NCI-H524 treated with DMSO at 0.1 percent for 48 hours (cell line): ENCODE results near the gene ITGA2.
"Not testable (repeated sequence)": the region's sequence is repeated elsewhere in the genome, so short reads cannot be mapped to it uniquely, and the experiment has no call there.

ENCODE experiments used
- DNase-seq: peaks from one replicate; lab custom pipeline; 2025; lab: John Stamatoyannopoulos, UW

ITGA2 gene

GRCh38 chr5:52989025-52989780, at the start of gene ITGA2:
Gene ITGA2, plus strand, starts transcription at chr5:52989352. Its CDS starts 117 bp downstream, at chr5:52989469.
- peak; percentile 27 for DNase-seq

GRCh38 chr5:52943285-52943684, 45.9 kb upstream of the ITGA2 start:
- DNase-seq: no peak

GRCh38 chr5:52943808-52944207, 45.3 kb upstream of the ITGA2 start:
- no peak for DNase-seq

- DNase-seq: no peak
Measured at GRCh38 chr5:52945040-52945439, 44.1 kb upstream of the ITGA2 start.

- DNase-seq: no peak
Measured at GRCh38 chr5:52947208-52947607, 41.9 kb upstream of the ITGA2 start.

- DNase-seq: no peak
Measured at GRCh38 chr5:52947851-52948250, 41.3 kb upstream of the ITGA2 start.

- DNase-seq: no peak
Measured at GRCh38 chr5:52948418-52949076, 40.6 kb upstream of the ITGA2 start.

GRCh38 chr5:52950686-52951085, 38.5 kb upstream of the ITGA2 start:
- no peak for DNase-seq

- DNase-seq: no peak
Measured at GRCh38 chr5:52952483-52952882, 36.7 kb upstream of the ITGA2 start.

GRCh38 chr5:52956014-52956413, 33.1 kb upstream of the ITGA2 start:
- no peak for DNase-seq

GRCh38 chr5:52956915-52957747, 32.0 kb upstream of the ITGA2 start:
- no peak for DNase-seq

GRCh38 chr5:52961274-52961681, 27.9 kb upstream of the ITGA2 start:
- DNase-seq: no peak

- DNase-seq: no peak
Measured at GRCh38 chr5:52963636-52964035, 25.5 kb upstream of the ITGA2 start.

GRCh38 chr5:52964138-52964537, 25.0 kb upstream of the ITGA2 start:
- DNase-seq: no peak

GRCh38 chr5:52976157-52976556, 13.0 kb upstream of the ITGA2 start:
- not testable (repeated sequence) for DNase-seq

- no peak for DNase-seq
Measured at GRCh38 chr5:52977264-52977897, 11.8 kb upstream of the ITGA2 start.

GRCh38 chr5:52981507-52981906, 7.6 kb upstream of the ITGA2 start:
- DNase-seq: no peak

GRCh38 chr5:52983731-52984636, 5.2 kb upstream of the ITGA2 start:
- DNase-seq: no peak

GRCh38 chr5:52985306-52985705, 3.8 kb upstream of the ITGA2 start:
- no peak for DNase-seq

GRCh38 chr5:52987711-52988331, 1.3 kb upstream of the ITGA2 start:
- DNase-seq: no peak
